Liver (tissue), 9 donors: ENCODE measurements around the gene ADGRV1. TPM values are rescaled to one million over a fixed set of nuclear protein-coding genes. Genes with fewer than 3 reads are reported as not detected.

ENCODE experiments used
- DNase-seq: peaks from one replicate; pipeline ENCODE4 v3.0.0-alpha.2; 2017; ENCODE audit warnings: low spot score
- H3K27ac ChIP-seq, 2 donors: one replicate each; pipeline ENCODE4 v1.7.0; 2013; ENCODE audit warnings: inconsistent platforms in 2 of 2, low read length in 2 of 2, control low read depth in 1 of 2, low read depth in 1 of 2, mild to moderate bottlenecking in 1 of 2
- H3K27me3 ChIP-seq, 4 donors: one replicate each; pipeline versions ENCODE4 v1.6.1 to v1.7.0; 2013; ENCODE audit warnings: low read length in 3 of 4, inconsistent platforms in 1 of 4, mild to moderate bottlenecking in 1 of 4, moderate library complexity in 1 of 4; ENCODE audit not compliant: control insufficient read depth in 4 of 4, insufficient read depth in 4 of 4
- H3K36me3 ChIP-seq, 4 donors: one replicate each; pipeline versions ENCODE4 v1.6.1 to v1.7.0; 2013; ENCODE audit warnings: low read length in 3 of 4, mild to moderate bottlenecking in 3 of 4, low read depth in 1 of 4, moderate library complexity in 1 of 4; ENCODE audit not compliant: control insufficient read depth in 4 of 4, insufficient read depth in 3 of 4
- H3K4me1 ChIP-seq, 4 donors: one replicate each; pipeline versions ENCODE4 v1.6.1 to v1.7.0; 2013; ENCODE audit warnings: low read length in 3 of 4, mild to moderate bottlenecking in 3 of 4, moderate library complexity in 1 of 4; ENCODE audit not compliant: control insufficient read depth in 4 of 4, insufficient read depth in 4 of 4
- H3K4me3 ChIP-seq, 3 donors: one replicate each; pipeline versions ENCODE4 v1.6.1 to v1.7.0; 2013; ENCODE audit warnings: low read length in 3 of 3, control low read depth in 1 of 3, low read depth in 1 of 3, mild to moderate bottlenecking in 1 of 3
- H3K9ac ChIP-seq, 2 donors: one replicate each; pipeline ENCODE4 v1.7.0; 2013; ENCODE audit warnings: low read length in 2 of 2, mild to moderate bottlenecking in 2 of 2, moderate library complexity in 2 of 2, control low read depth in 1 of 2, low read depth in 1 of 2
- H3K9me3 ChIP-seq, 4 donors: one replicate each; pipeline versions ENCODE4 v1.6.1 to v1.7.0; 2013; ENCODE audit warnings: low read length in 3 of 4; ENCODE audit not compliant: control insufficient read depth in 4 of 4
- ATF3 ChIP-seq: IDR thresholded peaks from 2 replicates; pipeline ENCODE4 v1.6.1; 2016; ENCODE audit warnings: antibody characterized with exemption
- CTCF ChIP-seq: fragments of 150-350 bp; IDR thresholded peaks from 2 replicates; pipeline ENCODE4 v1.5.1; 2017; ENCODE audit warnings: improper control_type of control experiment, low read depth, low read length; ENCODE audit not compliant: missing input control
- EGR1 ChIP-seq, 2 donors: IDR thresholded peaks; 2 replicates each; pipeline ENCODE4 v1.6.1; 2016 to 2018; ENCODE audit warnings: antibody characterized with exemption in 2 of 2, low read depth in 2 of 2
- FOXA1 ChIP-seq: IDR thresholded peaks from 2 replicates; pipeline ENCODE4 v1.6.1; 2016; ENCODE audit warnings: antibody characterized with exemption
- FOXA2 ChIP-seq: IDR thresholded peaks from 2 replicates; pipeline ENCODE4 v1.6.1; 2016; ENCODE audit warnings: antibody characterized with exemption
- GABPA ChIP-seq, 2 donors: IDR thresholded peaks in 1 of 2; conservative IDR thresholded peaks in 1 of 2; 2 replicates each; pipeline ENCODE4 v1.6.1; 2016; ENCODE audit warnings: antibody characterized with exemption in 2 of 2, mild to moderate bottlenecking in 1 of 2, moderate library complexity in 1 of 2
- HNF4A ChIP-seq, 2 donors: conservative IDR thresholded peaks; 2 replicates each; pipeline ENCODE4 v1.6.1; 2016; ENCODE audit warnings: antibody characterized with exemption in 2 of 2, mild to moderate bottlenecking in 2 of 2
- MAX ChIP-seq: IDR thresholded peaks from 2 replicates; pipeline ENCODE4 v1.6.1; 2016; ENCODE audit warnings: antibody characterized with exemption
- NR2F2 ChIP-seq: IDR thresholded peaks from 2 replicates; pipeline ENCODE4 v1.6.1; 2016; ENCODE audit warnings: antibody characterized with exemption
- RAD21 ChIP-seq, 2 donors: IDR thresholded peaks; 2 replicates each; pipeline ENCODE4 v1.6.1; 2016; ENCODE audit warnings: antibody characterized with exemption in 2 of 2, mild to moderate bottlenecking in 2 of 2
- REST ChIP-seq: IDR thresholded peaks from 2 replicates; pipeline ENCODE4 v1.6.1; 2016; ENCODE audit warnings: antibody characterized with exemption, mild to moderate bottlenecking
- RXRA ChIP-seq, 2 donors: IDR thresholded peaks; 2 replicates each; pipeline ENCODE4 v1.6.1; 2017 to 2018; ENCODE audit warnings: antibody characterized with exemption in 2 of 2, mild to moderate bottlenecking in 1 of 2
- SP1 ChIP-seq: IDR thresholded peaks from 2 replicates; pipeline ENCODE4 v1.6.1; 2018; ENCODE audit warnings: antibody characterized with exemption, mild to moderate bottlenecking
- YY1 ChIP-seq: IDR thresholded peaks from 2 replicates; pipeline ENCODE4 v1.6.1; 2016; ENCODE audit warnings: antibody characterized with exemption, mild to moderate bottlenecking
- WGBS: extraction: QIAGEN DNeasy Blood & Tissue Kit; methylation state at CpG from one replicate; pipeline ENCODE4 v1.1.7; 2013; 5-methylcytosine and 5-hydroxymethylcytosine counted together
- polyA plus RNA-seq, 2 donors: library from polyadenylated mRNA; stranded (reverse) in 1 of 2; unstranded in 1 of 2; fragments of 200-250 nt in 1 of 2; fragments of >200 nt in 1 of 2; fragmentation: Nextera tagmentation in 1 of 2; extraction: Ambion mirVana in 1 of 2; gene quantifications; one replicate each; pipeline versions ENCODE4 v1.2.1 to v1.2.3, GENCODE V29; 2013 to 2015
- total RNA-seq, 2 donors: library from RNA; depleted of rRNA; stranded (reverse); fragments of >200 nt; gene quantifications; one replicate each; pipeline ENCODE4 v1.2.3, GENCODE V29; 2014
- donor health status: healthy.
- donor health status: healthy.
- donor health status: healthy.
- donor health status: healthy.
- donor health status: healthy.

The ADGRV1 gene
- total and polyA plus RNA-seq, 4 donors = 5.1 to 15.5 (median 9.6) TPM

- TF ChIP-seq REST = no peak
- TF ChIP-seq GABPA (IDR thresholded peaks at IDR 0.05 in 1 of 2, conservative IDR thresholded peaks at IDR 0.05 in 1 of 2) = no peak
Measured at GRCh38 chr5:91098541-91098940, 539.9 kb downstream of the ADGRV1 start (continued).

- WGBS = 37% methylated on average over 8 of the region's 8 CpGs
- Histone ChIP-seq H3K27ac (no peak overlapping the region), H3K4me1 (peaks cover 1 to 15% (median 5%) of the 10 kb centered on the region in 4 donors), H3K27me3 (no peaks in the 10 kb centered on the region), H3K9me3 (no peaks in the 10 kb centered on the region), H3K36me3 (no peaks in the 10 kb centered on the region), H3K4me3 (no peak overlapping the region), H3K9ac (no peak overlapping the region)
- DNase-seq = peak; percentile 41
- TF ChIP-seq ATF3 = no peak
- TF ChIP-seq SP1 = peak; percentile 19
- peak; percentile 12 to 49 for TF ChIP-seq HNF4A (conservative IDR thresholded peaks at IDR 0.05)
- no peak for TF ChIP-seq GABPA (IDR thresholded peaks at IDR 0.05 in 1 of 2, conservative IDR thresholded peaks at IDR 0.05 in 1 of 2)
- TF ChIP-seq NR2F2 = no peak
- peak; percentile 33 to 46 for TF ChIP-seq RXRA (IDR thresholded peaks at IDR 0.05)
- peak; percentile 99 for TF ChIP-seq RAD21 (IDR thresholded peaks at IDR 0.05)
- peak; percentile 87 for TF ChIP-seq YY1
- no peak for TF ChIP-seq MAX
- peak; percentile 10 for TF ChIP-seq FOXA1
- TF ChIP-seq EGR1 (IDR thresholded peaks at IDR 0.05; ENCODE audit: low read depth in 2 of 2) = no peak
- TF ChIP-seq FOXA2 = no peak
- TF ChIP-seq CTCF = peak; percentile 87
Measured at GRCh38 chr5:91101600-91102379, 543.2 kb downstream of the ADGRV1 start.
